Neural progenitor cell (in vitro differentiated cells): ENCODE results near the gene CALB2. TPM values are rescaled to one million over a fixed set of nuclear protein-coding genes. Genes with fewer than 3 reads are reported as not detected.
A peak's percentile ranks its signal among the peaks of the same experiment; 100 is the strongest.

Experiments used
- DNase-seq: peaks from one replicate; pipeline ENCODE4 v3.0.0-alpha.2; 2016; ENCODE audit warnings: low spot score
- H2AFZ ChIP-seq: fragments of 200-600 bp; sonication (generic); replicated peaks from 2 replicates; pipeline ENCODE4 v1.6.1; 2016; ENCODE audit warnings: antibody characterized with exemption
- H3F3A ChIP-seq: fragments of 200-600 bp; sonication (generic); 2 replicates; pipeline ENCODE4 v1.6.1; 2016; ENCODE audit warnings: antibody characterized with exemption, low read depth
- H3K27ac ChIP-seq: fragments of 200-600 bp; sonication (generic); 2 replicates; pipeline ENCODE4 v1.5.1; 2016; ENCODE audit warnings: mild to moderate bottlenecking
- H3K27me3 ChIP-seq: fragments of 200-600 bp; sonication (generic); 2 replicates; pipeline ENCODE4 v1.6.1; 2016; ENCODE audit warnings: mild to moderate bottlenecking, moderate library complexity
- H3K36me3 ChIP-seq: fragments of 200-600 bp; sonication (generic); 2 replicates; pipeline ENCODE4 v1.5.1; 2016
- H3K4me1 ChIP-seq: fragments of 200-600 bp; sonication (generic); 2 replicates; pipeline ENCODE4 v1.6.1; 2016; ENCODE audit warnings: mixed run types
- H3K4me2 ChIP-seq: fragments of 200-600 bp; sonication (generic); 2 replicates; pipeline ENCODE4 v1.6.1; 2016
- H3K4me3 ChIP-seq: fragments of 200-600 bp; sonication (generic); 2 replicates; pipeline ENCODE4 v1.5.1; 2016
- H3K79me2 ChIP-seq: fragments of 200-600 bp; sonication (generic); 2 replicates; pipeline ENCODE4 v1.6.1; 2016; ENCODE audit warnings: low read depth
- H3K9ac ChIP-seq: fragments of 200-600 bp; sonication (generic); 2 replicates; pipeline ENCODE4 v1.6.1; 2016
- H3K9me3 ChIP-seq: fragments of 200-600 bp; sonication (generic); 2 replicates; pipeline ENCODE4 v1.5.1; 2016; ENCODE audit warnings: low read depth
- H4K20me1 ChIP-seq: fragments of 200-600 bp; sonication (generic); 2 replicates; pipeline ENCODE4 v1.6.1; 2016; ENCODE audit warnings: low read depth
- H3K27ac Mint-ChIP-seq: 3 replicates; pipeline ENCODE4 v1.8.0; 2021; ENCODE audit warnings: mixed read lengths
- H3K27me3 Mint-ChIP-seq: 2 replicates; pipeline ENCODE4 v1.8.0; 2022; ENCODE audit warnings: low read depth, mild to moderate bottlenecking, inconsistent platforms, moderate library complexity, mixed read lengths; ENCODE audit not compliant: insufficient read depth
- H3K36me3 Mint-ChIP-seq: 3 replicates; pipeline ENCODE4 v1.8.0; 2021; ENCODE audit warnings: mixed read lengths
- H3K4me1 Mint-ChIP-seq: 3 replicates; pipeline ENCODE4 v1.8.0; 2021; ENCODE audit warnings: mixed read lengths
- H3K4me3 Mint-ChIP-seq: 3 replicates; pipeline ENCODE4 v1.8.0; 2021; ENCODE audit warnings: mild to moderate bottlenecking, moderate library complexity, mixed read lengths
- H3K9me3 Mint-ChIP-seq: 3 replicates; pipeline ENCODE4 v1.8.0; 2020; ENCODE audit warnings: mixed read lengths
- CTCF ChIP-seq: fragments of 200-600 bp; sonication (generic); IDR thresholded peaks from 2 replicates; pipeline ENCODE4 v1.5.1; 2017; ENCODE audit warnings: antibody characterized with exemption, mild to moderate bottlenecking
- EZH2 ChIP-seq: fragments of 200-600 bp; sonication (generic); IDR thresholded peaks from 2 replicates; pipeline ENCODE4 v1.6.1; 2017; ENCODE audit warnings: antibody characterized with exemption, mild to moderate bottlenecking, moderate library complexity
- EZH2phosphoT487 ChIP-seq: fragments of 200-600 bp; sonication (generic); IDR thresholded peaks from 2 replicates; pipeline ENCODE4 v1.6.1; 2017; ENCODE audit warnings: antibody characterized with exemption
- total RNA-seq: library from RNA; depleted of rRNA; stranded (reverse); fragments of >200 nt; gene quantifications from 2 replicates; pipeline ENCODE4 v1.2.3, GENCODE V29; 2015; ENCODE audit warnings: low replicate concordance

Gene CALB2
- total RNA-seq, 1 donor from 2014 or later, result not detected

- Mint-ChIP-seq H3K36me3 (peaks cover 2% of the 10 kb centered on the region), H3K4me3 (peak overlapping the region; percentile 91), H3K27ac (no peak overlapping the region), H3K4me1 (peaks cover 11% of the 10 kb centered on the region), H3K27me3 (peaks cover 28% of the 10 kb centered on the region), H3K9me3 (peaks cover 8% of the 10 kb centered on the region)
- Histone ChIP-seq H3K27me3 (peaks cover 41% of the 10 kb centered on the region), H3F3A (peaks cover 11% of the 10 kb centered on the region), H3K4me3 (no peak overlapping the region), H3K9me3 (no peaks in the 10 kb centered on the region), H3K36me3 (no peaks in the 10 kb centered on the region), H3K4me1 (no peaks in the 10 kb centered on the region), H4K20me1 (peaks cover 6% of the 10 kb centered on the region), H2AFZ (no peak overlapping the region), H3K4me2 (no peak overlapping the region), H3K27ac (no peak overlapping the region), H3K79me2 (no peaks in the 10 kb centered on the region), H3K9ac (no peak overlapping the region)
- TF ChIP-seq EZH2 (no peak), EZH2phosphoT487 (no peak), CTCF (no peak)
- DNase-seq, result no peak
Observed at GRCh38 chr16:71424626-71425025, 66.1 kb downstream of the CALB2 start.

DNA sequence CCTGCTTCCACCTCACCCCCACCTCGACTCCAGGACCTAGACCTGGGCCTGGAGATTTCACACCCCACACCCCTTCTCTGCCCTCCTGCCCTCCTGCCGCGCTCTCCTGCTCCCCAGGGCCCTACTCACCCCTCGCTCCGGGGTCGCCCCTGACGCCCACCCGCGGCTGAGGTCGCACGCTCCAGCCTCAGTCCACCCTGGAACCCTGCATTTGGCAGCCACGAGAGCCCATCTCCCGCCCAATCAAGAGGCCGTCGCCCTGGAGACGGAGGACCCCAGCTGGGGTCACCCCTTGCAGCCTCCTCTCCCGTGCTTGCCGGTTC is 67.2 kb downstream of the CALB2 start:
- Histone ChIP-seq H3K9ac (no peak overlapping the region), H3F3A (peaks cover 11% of the 10 kb centered on the region), H3K27me3 (peaks cover 52% of the 10 kb centered on the region), H3K27ac (no peak overlapping the region), H3K4me1 (no peaks in the 10 kb centered on the region), H4K20me1 (peaks cover 6% of the 10 kb centered on the region), H3K36me3 (no peaks in the 10 kb centered on the region), H3K4me2 (peak overlapping the region; percentile 89), H3K79me2 (no peaks in the 10 kb centered on the region), H2AFZ (peak overlapping the region; percentile 87), H3K9me3 (no peaks in the 10 kb centered on the region), H3K4me3 (peak overlapping the region; percentile 84)
- H3K27me3 Mint-ChIP-seq, result peaks cover 30% of the 10 kb centered on the region
- peaks cover 2% of the 10 kb centered on the region for H3K36me3 Mint-ChIP-seq
- no peak for TF ChIP-seq EZH2phosphoT487
- TF ChIP-seq EZH2, result no peak
- no peak for TF ChIP-seq CTCF
- peaks cover 5% of the 10 kb centered on the region for H3K9me3 Mint-ChIP-seq
- H3K4me3 Mint-ChIP-seq, result peak overlapping the region; percentile 91
- peaks cover 11% of the 10 kb centered on the region for H3K4me1 Mint-ChIP-seq
- no peak for DNase-seq
- no peak overlapping the region for H3K27ac Mint-ChIP-seq

- Histone ChIP-seq H3K9me3 (no peaks in the 10 kb centered on the region), H3K9ac (no peak overlapping the region), H3K79me2 (no peaks in the 10 kb centered on the region), H3K27me3 (peaks cover 55% of the 10 kb centered on the region), H3K36me3 (no peaks in the 10 kb centered on the region), H3F3A (peaks cover 11% of the 10 kb centered on the region), H3K27ac (no peak overlapping the region), H3K4me3 (peak overlapping the region; percentile 84), H3K4me2 (peak overlapping the region; percentile 89), H4K20me1 (peaks cover 6% of the 10 kb centered on the region), H2AFZ (peak overlapping the region; percentile 87), H3K4me1 (no peaks in the 10 kb centered on the region)
- Mint-ChIP-seq H3K27me3 (peaks cover 31% of the 10 kb centered on the region), H3K36me3 (peaks cover 2% of the 10 kb centered on the region), H3K27ac (peak overlapping the region; percentile 97), H3K4me3 (peak overlapping the region; percentile 91), H3K9me3 (peaks cover 5% of the 10 kb centered on the region), H3K4me1 (peaks cover 11% of the 10 kb centered on the region)
- DNase-seq, result peak; percentile 88
- TF ChIP-seq EZH2phosphoT487 (no peak), EZH2 (no peak), CTCF (no peak)
Observed at GRCh38 chr16:71426069-71426879, 67.8 kb downstream of the CALB2 start.
